NCI-H526 treated with DMSO at 0.1 percent for 48 hours (cell line): Measurements from ENCODE around the gene STK32B.

ENCODE experiments used
- DNase-seq: peaks from one replicate; lab custom pipeline; 2025; lab: John Stamatoyannopoulos, UW

Gene STK32B

GRCh38 chr4:5444918-5445517 is 393.7 kb downstream of the STK32B start:
- DNase-seq = no peak

DNA sequence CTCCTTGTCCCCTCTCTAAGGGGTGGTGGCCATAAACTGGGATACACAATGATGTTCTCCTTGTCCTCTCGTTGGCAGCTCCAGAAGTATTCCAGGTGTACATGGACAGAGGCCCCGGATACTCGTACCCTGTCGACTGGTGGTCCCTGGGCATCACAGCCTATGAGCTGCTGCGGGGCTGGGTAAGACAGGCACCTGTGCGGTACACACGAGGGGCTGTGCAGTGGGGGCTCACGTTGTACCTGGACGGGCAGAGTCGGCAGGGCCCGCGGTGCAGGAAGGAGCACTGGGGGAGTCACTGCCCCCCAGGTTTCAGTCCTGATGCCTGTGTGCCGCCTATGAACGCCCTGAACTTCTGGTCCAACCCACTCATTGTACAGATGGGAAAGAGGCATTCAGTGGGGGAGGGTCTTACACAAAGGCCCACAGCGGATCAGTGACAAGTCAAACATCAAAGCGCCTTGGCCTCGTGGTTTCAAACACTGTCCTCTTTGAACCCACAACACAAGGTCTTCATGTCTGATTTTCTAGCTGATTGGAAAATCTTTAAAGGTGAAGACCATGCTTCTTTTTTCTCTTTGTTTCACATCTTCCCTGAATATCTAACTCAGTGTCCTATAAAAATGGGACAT is 395.4 kb downstream of the STK32B start:
- no peak for DNase-seq

DNA sequence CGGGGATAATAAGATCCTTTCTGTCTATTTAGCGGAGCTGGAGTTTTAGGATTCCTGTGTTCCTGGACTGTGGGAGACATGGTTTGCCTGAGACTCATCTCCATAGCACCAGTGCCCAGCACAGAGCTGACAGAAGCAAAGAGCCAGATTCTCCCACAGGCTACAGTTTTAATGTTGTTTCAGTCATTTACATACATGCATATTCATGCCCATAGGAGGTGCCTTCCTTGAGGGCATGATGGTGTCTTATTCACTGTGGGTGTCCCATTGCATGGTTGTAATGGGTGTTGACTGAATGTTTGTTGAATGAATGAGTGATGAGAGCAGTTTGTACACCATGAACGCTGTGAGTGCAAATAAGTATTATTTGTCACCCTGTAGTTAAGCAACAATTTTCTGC is 396.5 kb downstream of the STK32B start:
- no peak for DNase-seq

DNA sequence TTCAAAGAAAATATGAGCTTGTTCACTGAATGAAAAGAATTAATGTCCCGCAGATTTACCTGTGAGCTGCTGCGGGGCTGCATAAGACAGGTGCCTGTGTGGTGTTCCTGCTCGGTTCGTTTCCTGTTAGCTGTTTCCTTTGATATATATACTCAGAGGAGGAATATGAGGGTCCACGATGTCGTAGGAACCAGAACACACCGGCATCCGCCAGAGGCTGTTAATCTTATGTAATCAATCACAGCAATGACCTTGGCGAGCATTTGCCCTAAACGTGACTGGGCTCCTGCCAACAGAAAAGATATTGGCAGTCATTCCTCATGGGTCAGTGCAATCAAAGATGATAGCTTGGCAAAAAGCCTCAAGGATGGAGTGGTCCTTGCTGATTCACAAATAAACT is 396.9 kb downstream of the STK32B start:
- DNase-seq = no peak

DNA sequence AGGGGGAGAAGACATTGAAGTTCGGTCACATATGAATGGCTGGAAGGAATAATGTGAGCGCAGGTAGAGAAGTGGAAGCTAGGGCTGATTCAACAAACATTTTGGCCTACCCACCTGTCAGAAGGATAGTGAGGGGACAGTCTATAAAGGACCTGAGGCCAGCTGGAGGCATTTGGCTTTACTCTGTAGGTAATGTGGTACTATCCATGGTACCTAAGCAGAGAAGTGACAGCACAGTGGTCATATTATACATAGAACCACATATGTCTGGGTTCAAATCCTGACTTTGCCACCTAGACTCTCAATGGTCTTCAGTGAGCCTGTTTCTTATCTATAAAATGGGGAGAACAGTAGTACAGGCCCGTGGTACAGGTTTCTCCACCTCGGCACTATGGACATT is 400.0 kb downstream of the STK32B start:
- DNase-seq = no peak

DNA sequence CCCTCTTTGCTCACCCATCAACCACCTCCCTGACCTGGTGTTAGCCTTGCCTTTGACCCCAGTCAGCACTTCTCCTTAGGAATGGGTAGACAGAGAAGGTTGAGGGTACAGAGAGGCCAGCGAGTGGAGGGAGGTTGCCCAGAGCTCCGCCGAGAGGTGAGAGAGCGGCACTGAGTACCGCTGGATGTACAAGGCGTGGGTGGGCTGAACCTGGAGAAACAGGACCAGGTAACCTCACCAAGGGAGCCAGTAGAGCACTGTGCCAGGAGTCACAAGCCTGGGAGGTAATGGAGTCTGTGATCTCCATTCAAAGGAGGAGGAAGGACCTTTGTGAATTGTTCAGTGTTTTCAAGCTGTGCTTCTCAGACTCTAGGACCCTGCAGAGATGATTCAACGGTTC is 400.9 kb downstream of the STK32B start:
- no peak for DNase-seq

DNA sequence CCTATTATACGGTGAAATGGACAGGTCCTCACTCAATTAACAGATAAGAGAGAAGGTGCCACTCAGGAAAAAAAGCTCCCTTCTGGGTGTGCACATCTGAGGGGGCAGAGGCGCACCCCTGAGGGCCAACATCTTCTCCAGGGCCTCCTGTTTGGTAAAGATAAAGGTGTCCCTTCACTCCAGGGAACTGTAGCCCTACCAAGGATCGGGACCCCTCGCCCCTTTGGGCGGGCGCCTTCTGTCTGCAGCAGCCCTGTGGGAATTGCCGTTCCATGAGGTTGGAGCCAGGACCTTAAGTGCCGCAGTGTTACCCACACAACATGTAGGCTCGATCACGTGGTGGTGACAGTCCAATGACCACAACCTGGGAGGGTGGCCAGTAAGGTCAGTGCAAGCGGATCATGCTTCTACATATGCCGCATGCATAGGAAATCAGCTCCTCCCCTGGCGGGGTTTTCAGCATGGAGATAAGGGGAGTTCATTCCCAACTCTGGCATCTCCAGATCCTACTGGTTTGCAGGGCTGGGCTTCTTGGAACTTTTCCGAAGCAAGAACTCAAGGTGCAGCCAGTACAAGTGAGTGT is 403.8 kb downstream of the STK32B start:
- DNase-seq = no peak

- DNase-seq = no peak
These were observed 405.1 kb downstream of the STK32B start for GRCh38 chr4:5456296-5456845.

- no peak for DNase-seq
These were observed 407.4 kb downstream of the STK32B start for GRCh38 chr4:5458676-5459075.

GRCh38 chr4:5459236-5459635 is 408.0 kb downstream of the STK32B start:
- DNase-seq = no peak

- DNase-seq = no peak
These were observed 409.0 kb downstream of the STK32B start for GRCh38 chr4:5460106-5460801.

GRCh38 chr4:5461477-5461876 is 410.2 kb downstream of the STK32B start:
- DNase-seq = no peak

GRCh38 chr4:5462254-5462835 is 411.1 kb downstream of the STK32B start:
- no peak for DNase-seq

DNA sequence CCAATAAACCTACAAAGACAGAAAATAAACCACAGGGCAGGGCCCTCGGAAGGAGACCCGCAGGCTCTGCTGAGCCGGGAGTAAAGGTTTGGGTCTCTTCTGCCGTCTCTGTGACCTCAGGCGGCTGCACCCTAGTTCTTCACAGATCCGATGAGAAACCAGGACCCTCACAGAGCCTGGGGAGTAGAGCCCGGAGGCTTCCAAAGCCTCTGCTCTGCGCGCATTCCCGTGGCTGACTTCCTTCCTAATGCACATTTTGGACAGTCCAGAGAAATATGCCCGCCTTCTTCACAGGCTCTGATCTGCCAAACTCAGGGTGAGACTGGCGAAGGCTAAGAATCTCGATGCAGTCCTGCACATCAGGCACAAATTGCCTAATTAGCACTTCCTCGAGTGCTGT is 411.6 kb downstream of the STK32B start:
- DNase-seq = no peak

DNA sequence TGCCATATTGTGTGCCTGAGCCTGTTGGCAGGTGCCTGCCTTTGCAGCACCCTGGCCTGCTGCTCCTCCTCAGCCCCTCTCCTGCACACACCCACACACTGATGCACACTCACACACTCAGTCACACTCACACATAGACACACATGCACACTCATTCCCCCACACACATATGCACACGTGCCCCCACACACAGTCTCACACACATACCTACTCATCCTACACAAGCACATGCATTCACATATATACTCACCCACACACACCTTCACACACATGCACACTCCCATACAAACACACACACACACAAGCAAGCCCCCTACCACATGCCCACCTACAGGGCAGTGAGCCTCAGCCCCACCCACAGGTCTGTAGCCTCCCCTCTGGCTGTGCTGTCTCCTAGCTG is 412.1 kb downstream of the STK32B start:
- no peak for DNase-seq

GRCh38 chr4:5463936-5464650 is 412.8 kb downstream of the STK32B start:
- no peak for DNase-seq

GRCh38 chr4:5465529-5465928 is 414.2 kb downstream of the STK32B start:
- no peak for DNase-seq

GRCh38 chr4:5465956-5466355 is 414.7 kb downstream of the STK32B start:
- DNase-seq = no peak

DNA sequence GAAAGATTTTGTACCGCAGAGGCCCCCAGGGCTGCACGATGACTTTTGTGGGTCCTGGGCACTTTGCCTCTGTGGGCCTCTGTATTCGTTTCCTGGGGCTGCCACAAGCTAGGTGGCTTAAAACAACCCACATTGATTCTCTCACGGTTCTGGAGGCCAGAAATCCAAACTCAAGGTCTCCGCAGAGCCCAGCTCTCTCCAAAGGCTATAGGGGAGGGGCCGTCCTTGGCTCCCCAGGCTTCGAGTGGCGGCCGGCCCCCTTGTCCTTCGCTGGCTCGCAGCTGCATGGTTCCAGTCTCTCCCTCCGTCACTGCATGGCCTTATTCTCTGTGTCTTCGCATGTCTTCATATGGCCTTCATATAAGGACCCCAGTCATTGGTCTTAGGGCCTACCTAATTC is 415.8 kb downstream of the STK32B start:
- DNase-seq = no peak

DNA sequence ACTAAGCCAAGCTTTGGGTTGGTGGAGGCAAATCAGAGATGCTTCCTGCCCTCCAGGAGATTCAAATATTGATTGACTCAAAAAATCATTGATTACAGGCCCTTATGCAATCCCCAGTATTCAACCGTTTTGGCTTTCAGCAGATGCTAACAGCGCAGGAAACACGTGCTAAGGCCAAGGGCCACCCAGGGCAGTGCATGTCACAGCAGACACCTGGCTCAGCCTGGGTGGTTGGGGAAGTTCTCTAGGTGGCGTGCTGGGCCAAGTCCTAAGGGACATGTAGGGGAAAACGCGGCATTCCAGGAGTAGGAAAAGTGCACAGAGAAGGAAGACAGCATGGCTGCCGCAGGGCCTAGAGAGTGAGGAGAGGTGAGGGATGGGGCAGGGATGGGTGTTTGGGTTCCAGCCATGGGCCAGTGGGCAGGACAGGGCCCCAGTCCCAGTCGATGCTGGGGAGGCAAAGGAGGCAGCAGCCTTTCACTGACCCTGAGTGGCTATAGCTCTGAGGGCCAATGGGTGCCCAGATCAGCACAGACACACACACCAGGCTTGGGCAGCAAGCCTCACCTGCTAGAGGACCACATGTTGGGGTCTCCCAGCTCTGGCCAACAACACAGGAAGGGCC is 418.0 kb downstream of the STK32B start:
- DNase-seq = no peak

- DNase-seq = no peak
These were observed 418.6 kb downstream of the STK32B start for GRCh38 chr4:5469861-5470260.
